ENCODE results near the gene ZDHHC8. TPM values are rescaled to one million over a fixed set of nuclear protein-coding genes. Genes with fewer than 3 reads are reported as not detected.

The ZDHHC8 gene
- total and polyA plus RNA-seq, 2 donors (not counting 3 experiments of a cell fraction or from before 2014, with no cell fraction given) = 49.8 to 131 TPM

DNA sequence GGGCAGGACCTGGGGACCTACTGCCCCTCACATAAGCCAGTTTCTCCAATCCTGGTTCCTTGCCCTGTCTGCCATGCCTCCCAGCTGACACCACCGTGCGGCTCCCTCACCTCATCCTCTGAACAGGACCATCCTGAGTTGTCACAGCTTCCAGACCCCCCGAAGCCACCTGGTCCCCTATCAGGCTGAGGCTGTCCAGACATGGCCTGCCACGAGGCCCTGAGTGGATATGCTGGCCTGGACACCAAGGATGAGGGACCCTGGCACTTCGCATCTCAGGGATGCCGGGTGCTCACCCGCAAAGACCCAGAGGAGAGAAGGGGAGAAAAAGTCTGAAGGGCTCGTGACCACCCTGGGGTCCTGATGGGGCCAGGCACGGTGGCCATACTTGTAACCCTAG, 35.1 kb downstream of the ZDHHC8 start:
- Histone ChIP-seq H2AFZ (ENCODE audit: low read depth, low read length) (no peak overlapping the region), H4K20me1 (replicated peaks; ENCODE audit: control insufficient read depth, extremely low read depth, insufficient read depth, low read length) (no peaks in the 10 kb centered on the region), H3K4me2 (ENCODE audit: insufficient read depth, low read length) (no peak overlapping the region), H3K9me1 (replicated peaks; ENCODE audit: control insufficient read depth, extremely low read depth, insufficient read depth, low read length) (no peaks in the 10 kb centered on the region), H3K27ac (ENCODE audit: insufficient read depth, low read depth, low read length) (no peak overlapping the region), H3K4me1 (ENCODE audit: control insufficient read depth, extremely low read depth, insufficient read depth, low read length) (no peaks in the 10 kb centered on the region), H3K4me3 (replicated peaks in 1 of 3; ENCODE audit: insufficient read depth in 1 of 3, low read depth in 1 of 3, low read length in 3 of 3) (no peak overlapping the region), H3K79me2 (ENCODE audit: control insufficient read depth, insufficient read depth, low read length) (no peaks in the 10 kb centered on the region), H3K9ac (replicated peaks; ENCODE audit: extremely low read depth, insufficient read depth, low read length) (no peak overlapping the region), H3K9me3 (replicated peaks; ENCODE audit: control insufficient read depth, insufficient read depth, low read length) (no peaks in the 10 kb centered on the region), H3K36me3 (ENCODE audit: control insufficient read depth in 2 of 2, extremely low read depth in 1 of 2, insufficient read depth in 2 of 2, low read length in 2 of 2) (no peaks in the 10 kb centered on the region), H3K27me3 (ENCODE audit: control insufficient read depth in 2 of 2, insufficient read depth in 2 of 2, low read length in 2 of 2) (no peaks in the 10 kb centered on the region)
- dilution Hi-C loops (cut with MboI; ENCODE audit: extremely low pct_ligation_motif_present, low sequenced_read_pairs) = no loop called here
- DNase-seq (ENCODE audit: low read depth, low spot score) = no peak
- intact Hi-C loops (cut with micrococcal nuclease) = no loop called here
- no TSS peak for BruUV-seq (replicated peaks)
- ChIA-PET POLR2A (no interaction called here), CTCF (interaction anchor here (0.6 kb wide), 1 partner anchor 10 kb away, joined by 3 read pairs; no protein-coding TSS in a partner anchor)
- TF ChIP-seq FOS (IDR thresholded peaks at IDR 0.05; ENCODE audit: borderline replicate concordance, insufficient read depth, low read length) (no peak), MAX (IDR thresholded peaks at IDR 0.05; ENCODE audit: insufficient read depth, insufficient read length) (no peak), CTCF (IDR thresholded peaks at IDR 0.05; ENCODE audit: extremely low read depth in 1 of 2, insufficient read depth in 1 of 2, low read depth in 1 of 2, low read length in 2 of 2) (no peak), POLR2AphosphoS5 (IDR thresholded peaks at IDR 0.05; ENCODE audit: insufficient read depth, low read depth, low read length) (no peak), JUN (IDR thresholded peaks at IDR 0.05; ENCODE audit: borderline replicate concordance, insufficient read depth, insufficient read length, low read depth) (no peak), EZH2 (IDR thresholded peaks at IDR 0.05; ENCODE audit: borderline replicate concordance, low read depth, low read length, severe bottlenecking) (no peak), MYC (IDR thresholded peaks at IDR 0.05; ENCODE audit: low read depth, low read length) (no peak)
- FAIRE-seq = no peak
